ENCODE measurements around the gene UBE4A. TPM values are rescaled to one million over a fixed set of nuclear protein-coding genes. Genes with fewer than 3 reads are reported as not detected.

The UBE4A gene
- total RNA-seq, 1 experiment from 2014 or later = 106 TPM

DNA sequence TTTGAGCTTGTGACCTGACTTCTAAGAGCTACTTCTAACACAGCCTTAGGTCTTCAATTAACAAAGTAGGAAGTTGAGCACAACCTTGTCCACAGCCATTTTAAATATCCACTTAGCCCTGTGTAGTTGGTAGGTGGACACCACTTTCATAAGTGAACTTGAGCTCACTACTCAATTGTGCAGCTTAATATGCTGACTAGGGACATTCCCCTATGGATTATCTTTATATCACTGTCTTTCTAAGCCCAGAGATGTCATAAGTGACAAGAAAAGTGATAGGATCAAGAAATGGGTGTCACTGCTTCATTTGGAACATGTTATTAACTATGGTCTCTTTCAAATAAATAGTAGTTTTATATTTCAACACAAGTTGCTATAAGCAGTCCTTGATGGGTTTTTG, 38.0 kb downstream of the UBE4A start:
- no peaks in the 10 kb centered on the region for H3K27me3 ChIP-seq (replicated peaks; ENCODE audit: control insufficient read depth, insufficient read depth, low read length)
- H3K36me3 ChIP-seq (ENCODE audit: control insufficient read depth, insufficient read depth, low read length) = peaks cover 8% of the 10 kb centered on the region; the same call in 1 of the 2 replicates

DNA sequence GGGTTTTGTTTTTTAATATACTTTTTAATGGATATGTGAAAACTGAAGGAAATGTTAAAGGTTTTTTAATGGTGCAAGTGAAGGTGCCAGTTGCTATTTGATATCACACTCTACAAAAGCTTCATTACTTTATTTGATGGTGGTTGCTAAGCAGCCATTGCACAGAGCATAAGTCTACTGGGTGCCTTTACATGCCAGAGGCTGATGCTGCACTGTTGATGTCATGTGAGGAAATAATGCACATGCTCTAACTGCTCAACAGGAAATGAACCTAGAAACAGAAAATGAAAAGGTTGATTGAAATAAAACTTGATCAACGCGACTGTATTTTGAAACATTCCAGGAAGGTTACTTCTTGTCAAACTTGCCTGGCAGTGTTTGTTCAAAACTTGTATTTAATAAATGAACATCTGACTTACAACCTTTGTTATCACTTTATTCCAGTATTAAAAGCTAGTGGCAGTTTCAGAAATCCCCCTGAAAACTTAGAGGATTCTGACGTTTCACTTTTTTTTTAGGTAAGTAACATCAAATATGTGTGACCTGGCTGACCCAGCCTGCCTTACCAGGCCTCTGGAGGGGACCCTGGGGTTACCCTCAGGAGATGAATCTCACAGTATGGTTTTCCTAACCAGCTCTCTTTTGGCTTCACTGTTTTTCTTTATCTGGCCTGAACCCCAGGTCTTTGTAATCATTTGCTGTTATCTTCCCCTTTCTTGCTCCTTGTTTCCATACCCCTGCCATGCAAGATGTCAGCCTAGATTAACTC, 39.6 kb downstream of the UBE4A start:
- Mint-ChIP-seq H3K9me3 (ENCODE audit: unreplicated experiment) (no peaks in the 10 kb centered on the region), H3K36me3 (ENCODE audit: insufficient read depth, unreplicated experiment) (peaks cover 77% of the 10 kb centered on the region), H3K4me1 (ENCODE audit: low read depth, unreplicated experiment) (peaks cover 25% of the 10 kb centered on the region), H3K27ac (ENCODE audit: unreplicated experiment) (no peak overlapping the region), H3K27me3 (ENCODE audit: insufficient read depth, unreplicated experiment) (no peaks in the 10 kb centered on the region), H3K4me3 (ENCODE audit: unreplicated experiment) (no peak overlapping the region)
- no peak for DNase-seq
- no peaks in the 10 kb centered on the region for H3K9me3 ChIP-seq
- ChIA-PET POLR2A (interaction anchor here (0.6 kb wide), 1 partner anchor 297 kb away, joined by 3 read pairs; no protein-coding TSS in a partner anchor), CTCF (no interaction called here)
- TF ChIP-seq, protein P1, sequence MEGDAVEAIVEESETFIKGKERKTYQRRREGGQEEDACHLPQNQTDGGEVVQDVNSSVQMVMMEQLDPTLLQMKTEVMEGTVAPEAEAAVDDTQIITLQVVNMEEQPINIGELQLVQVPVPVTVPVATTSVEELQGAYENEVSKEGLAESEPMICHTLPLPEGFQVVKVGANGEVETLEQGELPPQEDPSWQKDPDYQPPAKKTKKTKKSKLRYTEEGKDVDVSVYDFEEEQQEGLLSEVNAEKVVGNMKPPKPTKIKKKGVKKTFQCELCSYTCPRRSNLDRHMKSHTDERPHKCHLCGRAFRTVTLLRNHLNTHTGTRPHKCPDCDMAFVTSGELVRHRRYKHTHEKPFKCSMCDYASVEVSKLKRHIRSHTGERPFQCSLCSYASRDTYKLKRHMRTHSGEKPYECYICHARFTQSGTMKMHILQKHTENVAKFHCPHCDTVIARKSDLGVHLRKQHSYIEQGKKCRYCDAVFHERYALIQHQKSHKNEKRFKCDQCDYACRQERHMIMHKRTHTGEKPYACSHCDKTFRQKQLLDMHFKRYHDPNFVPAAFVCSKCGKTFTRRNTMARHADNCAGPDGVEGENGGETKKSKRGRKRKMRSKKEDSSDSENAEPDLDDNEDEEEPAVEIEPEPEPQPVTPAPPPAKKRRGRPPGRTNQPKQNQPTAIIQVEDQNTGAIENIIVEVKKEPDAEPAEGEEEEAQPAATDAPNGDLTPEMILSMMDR (IDR thresholded peaks at IDR 0.05; ENCODE audit: insufficient read depth in 1 of 2, low read depth in 1 of 2, low read length in 1 of 2, severe bottlenecking in 1 of 2, unreplicated experiment in 1 of 2) = no peak
- H3K4me1 ChIP-seq = peaks cover 12% of the 10 kb centered on the region
- no TSS peak for BruUV-seq (replicated peaks)
- H3K4me3 ChIP-seq (ENCODE audit: low read depth, low read length) = no peak overlapping the region
- peaks cover 5% of the 10 kb centered on the region; the same call in 1 of the 2 replicates for H3K36me3 ChIP-seq (ENCODE audit: control insufficient read depth, insufficient read depth, low read length)
- H3K27me3 ChIP-seq (replicated peaks; ENCODE audit: control insufficient read depth, insufficient read depth, low read length) = no peaks in the 10 kb centered on the region
- intact Hi-C loops (cut with micrococcal nuclease; ENCODE audit: unreplicated experiment) = no loop called here

More for the DNA sequence above, 38.0 kb downstream of the UBE4A start:
- intact Hi-C loops (cut with micrococcal nuclease; ENCODE audit: unreplicated experiment) = no loop called here
- no peak overlapping the region for H3K27ac Mint-ChIP-seq (ENCODE audit: unreplicated experiment)
- ChIA-PET POLR2A (no interaction called here), CTCF (no interaction called here)
- H3K4me1 Mint-ChIP-seq (ENCODE audit: low read depth, unreplicated experiment) = peaks cover 17% of the 10 kb centered on the region
- BruUV-seq (replicated peaks) = no TSS peak
- peaks cover 6% of the 10 kb centered on the region; the same call in 1 of the 2 replicates for H3K4me1 ChIP-seq
- TF ChIP-seq, protein P1 (IDR thresholded peaks at IDR 0.05; ENCODE audit: insufficient read depth in 1 of 2, low read depth in 1 of 2, low read length in 1 of 2, severe bottlenecking in 1 of 2, unreplicated experiment in 1 of 2) = no peak
- no peaks in the 10 kb centered on the region for H3K27me3 Mint-ChIP-seq (ENCODE audit: insufficient read depth, unreplicated experiment)
- H3K9me3 ChIP-seq = no peaks in the 10 kb centered on the region
- H3K4me3 ChIP-seq (ENCODE audit: low read depth, low read length) = no peak overlapping the region
- H3K9me3 Mint-ChIP-seq (ENCODE audit: unreplicated experiment) = no peaks in the 10 kb centered on the region
- DNase-seq = no peak
- peaks cover 78% of the 10 kb centered on the region for H3K36me3 Mint-ChIP-seq (ENCODE audit: insufficient read depth, unreplicated experiment)
- H3K4me3 Mint-ChIP-seq (ENCODE audit: unreplicated experiment) = no peak overlapping the region

DNA sequence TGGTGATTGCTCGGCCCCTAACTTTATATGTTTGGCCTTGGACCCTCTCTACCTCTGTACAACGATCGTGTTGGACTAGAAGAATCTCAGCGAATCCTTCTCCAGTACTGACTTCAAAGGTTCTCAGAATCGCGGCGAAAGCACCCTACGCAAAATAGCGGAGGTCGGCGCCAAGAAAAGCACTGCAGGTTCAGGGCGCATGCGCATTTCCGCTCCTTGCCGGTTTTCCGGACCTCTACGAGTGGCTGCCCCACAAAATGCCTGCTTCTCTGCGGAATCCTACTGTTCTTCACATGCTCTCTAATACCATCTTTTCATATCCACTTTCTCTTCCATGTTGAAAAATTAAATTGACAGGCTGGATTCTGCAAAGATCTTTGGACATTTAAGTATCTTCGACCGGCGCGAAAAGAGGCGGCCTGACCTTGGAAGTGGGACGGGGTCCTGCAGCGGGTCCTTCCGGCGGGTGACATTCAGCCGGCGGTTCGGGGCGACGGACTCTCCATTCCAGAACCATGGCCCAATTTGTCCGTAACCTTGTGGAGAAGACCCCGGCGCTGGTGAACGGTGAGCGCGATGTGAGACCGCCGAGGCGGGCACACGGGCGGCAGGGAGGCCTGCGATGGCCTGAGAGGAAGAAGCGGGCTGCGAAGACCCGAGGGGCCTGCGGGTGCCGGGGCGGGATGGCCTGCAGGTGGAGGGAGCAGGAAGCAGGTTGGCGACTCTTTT, 41.9 kb downstream of the UBE4A start, which contains the start of gene ATP5MG:
ATP5MG (plus strand) TSS at position 456 of the 729 bp plus-strand sequence; CDS start at position 516, 60 bp downstream.
- Histone ChIP-seq H3K4me1 (peaks cover 12% of the 10 kb centered on the region), H3K4me3 (ENCODE audit: low read depth, low read length) (peak within 1 kb of the TSS; percentile 69), H3K36me3 (ENCODE audit: control insufficient read depth, insufficient read depth, low read length) (peaks cover 5% of the 10 kb centered on the region; the same call in 1 of the 2 replicates), H3K27me3 (replicated peaks; ENCODE audit: control insufficient read depth, insufficient read depth, low read length) (no peaks in the 10 kb centered on the region), H3K9me3 (no peaks in the 10 kb centered on the region)
- intact Hi-C loops (cut with micrococcal nuclease; ENCODE audit: unreplicated experiment) = loop anchor here (1.0 to 5.0 kb wide), 3 partner anchors 34 to 166 kb away; partner anchors contain the start of gene IFT46
- Mint-ChIP-seq H3K27ac (ENCODE audit: unreplicated experiment) (peak within 1 kb of the TSS; percentile 95), H3K4me3 (ENCODE audit: unreplicated experiment) (peak within 1 kb of the TSS; percentile 91), H3K27me3 (ENCODE audit: insufficient read depth, unreplicated experiment) (no peaks in the 10 kb centered on the region), H3K4me1 (ENCODE audit: low read depth, unreplicated experiment) (peaks cover 39% of the 10 kb centered on the region), H3K9me3 (ENCODE audit: unreplicated experiment) (no peaks in the 10 kb centered on the region), H3K36me3 (ENCODE audit: insufficient read depth, unreplicated experiment) (peaks cover 74% of the 10 kb centered on the region)
- BruUV-seq (replicated peaks) = no TSS peak
- DNase-seq = peak; percentile 94 to 95
- ChIA-PET CTCF (interaction anchor here (0.7 to 1.2 kb wide), 5 partner anchors 17 to 203 kb away, joined by 3 to 5 read pairs (median 4); no protein-coding TSS in a partner anchor), POLR2A (interaction anchor here (1.0 kb wide), 1 partner anchor 34 kb away, joined by 4 read pairs; no protein-coding TSS in a partner anchor)
- TF ChIP-seq, protein P1 (IDR thresholded peaks at IDR 0.05; ENCODE audit: insufficient read depth in 1 of 2, low read depth in 1 of 2, low read length in 1 of 2, severe bottlenecking in 1 of 2, unreplicated experiment in 1 of 2) = peak in 1 of 2 experiments; percentile 60

Data from Caco-2 (cell line).